HG02943 (cell line): ENCODE results near the gene FERMT2.

ENCODE experiments used
- ATAC-seq: cut with Tn5 transposase; IDR thresholded peaks from one replicate; pipeline ENCODE4 v1.9.1; 2021; ENCODE audit warnings: mild to moderate bottlenecking, low read depth, moderate library complexity; ENCODE audit not compliant: unreplicated experiment

Gene FERMT2

GRCh38 chr14:52834440-52834842 lies 116.4 kb downstream of the FERMT2 start:
- no peak for ATAC-seq

- no peak for ATAC-seq
Observed at GRCh38 chr14:52833891-52834290, 117.0 kb downstream of the FERMT2 start.

DNA sequence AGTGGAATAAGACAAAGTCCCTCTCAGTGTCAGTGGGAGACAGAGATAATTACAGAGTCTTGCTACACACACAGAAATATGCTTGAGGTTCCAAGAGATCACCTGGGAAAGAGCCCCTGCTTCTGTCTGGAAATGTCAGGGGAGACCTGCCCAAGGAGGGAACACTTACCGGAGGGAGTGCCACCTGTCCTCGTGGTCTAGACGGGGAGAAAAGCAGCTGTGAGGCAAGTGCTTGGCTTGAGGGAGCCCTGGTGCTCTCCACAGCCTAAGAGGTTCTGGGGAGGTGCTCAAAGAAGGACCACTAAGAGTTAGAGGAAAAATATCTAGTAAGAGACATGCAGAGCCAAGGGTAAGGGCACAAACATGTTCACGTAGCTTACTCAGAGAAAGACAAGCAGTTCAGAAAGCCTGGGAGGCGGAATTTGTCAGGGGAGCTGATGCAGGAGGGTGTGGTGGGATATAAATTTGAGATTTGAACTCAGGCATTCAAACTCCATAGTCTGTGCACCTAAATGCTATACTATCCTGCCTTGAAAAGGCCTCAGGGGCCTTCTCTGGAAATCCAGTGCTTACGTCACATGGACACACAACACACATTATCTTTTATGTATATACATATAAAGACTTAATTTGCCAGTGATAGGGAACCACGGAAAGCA lies 121.2 kb downstream of the FERMT2 start:
- ATAC-seq, result no peak

- ATAC-seq, result no peak
Observed at GRCh38 chr14:52827426-52827825, 123.4 kb downstream of the FERMT2 start.

- no peak for ATAC-seq
Observed at GRCh38 chr14:52825085-52825484, 125.8 kb downstream of the FERMT2 start.

GRCh38 chr14:52824462-52824861 lies 126.4 kb downstream of the FERMT2 start:
- no peak for ATAC-seq

DNA sequence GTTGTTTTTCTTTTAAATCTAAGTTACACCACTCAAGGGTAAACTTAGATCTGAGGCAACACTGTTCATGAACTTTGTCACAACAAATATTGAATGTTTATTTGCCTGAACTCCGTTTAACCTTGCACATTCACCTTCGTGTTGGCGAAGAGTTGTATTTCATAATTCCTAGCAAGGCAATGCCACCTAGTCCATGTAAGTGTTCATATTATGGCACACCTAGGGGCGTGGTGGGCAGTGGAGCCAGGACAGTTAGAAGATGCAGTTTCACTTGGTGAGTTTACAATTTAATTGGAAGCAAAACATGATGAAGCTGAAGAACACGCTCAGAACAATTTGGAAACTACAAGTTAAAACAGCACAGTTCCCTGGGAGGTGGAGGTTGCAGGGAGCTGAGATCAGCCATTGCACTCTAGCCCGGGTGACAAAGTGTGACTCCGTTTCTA lies 129.0 kb downstream of the FERMT2 start:
- no peak for ATAC-seq

DNA sequence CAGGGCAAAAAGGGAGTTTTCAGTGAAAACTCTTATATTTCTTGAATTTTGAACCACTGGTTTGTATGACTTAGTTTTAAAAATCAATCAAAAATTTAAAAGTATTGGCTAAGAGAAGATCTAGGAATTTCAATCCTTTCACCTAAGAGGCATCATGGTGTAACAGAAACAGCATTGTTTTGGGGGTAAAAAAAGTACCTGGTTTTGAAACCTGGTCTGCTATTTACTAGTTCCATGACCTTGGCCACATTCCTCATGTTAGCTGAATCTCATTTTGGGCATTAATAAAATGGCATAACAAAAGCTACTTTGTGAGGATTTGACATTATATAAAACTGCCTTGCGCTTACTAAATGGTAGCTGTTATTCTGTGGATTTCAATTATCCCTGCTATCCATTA lies 142.7 kb downstream of the FERMT2 start:
- no peak for ATAC-seq
